ENCODE data around the gene PSMA6. TPM values are rescaled to one million over a fixed set of nuclear protein-coding genes. Genes with fewer than 3 reads are reported as not detected.
A peak's percentile ranks its signal among the peaks of the same experiment; 100 is the strongest.
"Not testable (repeated sequence)": the region's sequence is repeated elsewhere in the genome, so short reads cannot be mapped to it uniquely, and the experiment has no call there.

PSMA6 gene
- total and polyA plus RNA-seq, 5 experiments from 2014 or later: 104 to 378 (median 256) TPM

DNA sequence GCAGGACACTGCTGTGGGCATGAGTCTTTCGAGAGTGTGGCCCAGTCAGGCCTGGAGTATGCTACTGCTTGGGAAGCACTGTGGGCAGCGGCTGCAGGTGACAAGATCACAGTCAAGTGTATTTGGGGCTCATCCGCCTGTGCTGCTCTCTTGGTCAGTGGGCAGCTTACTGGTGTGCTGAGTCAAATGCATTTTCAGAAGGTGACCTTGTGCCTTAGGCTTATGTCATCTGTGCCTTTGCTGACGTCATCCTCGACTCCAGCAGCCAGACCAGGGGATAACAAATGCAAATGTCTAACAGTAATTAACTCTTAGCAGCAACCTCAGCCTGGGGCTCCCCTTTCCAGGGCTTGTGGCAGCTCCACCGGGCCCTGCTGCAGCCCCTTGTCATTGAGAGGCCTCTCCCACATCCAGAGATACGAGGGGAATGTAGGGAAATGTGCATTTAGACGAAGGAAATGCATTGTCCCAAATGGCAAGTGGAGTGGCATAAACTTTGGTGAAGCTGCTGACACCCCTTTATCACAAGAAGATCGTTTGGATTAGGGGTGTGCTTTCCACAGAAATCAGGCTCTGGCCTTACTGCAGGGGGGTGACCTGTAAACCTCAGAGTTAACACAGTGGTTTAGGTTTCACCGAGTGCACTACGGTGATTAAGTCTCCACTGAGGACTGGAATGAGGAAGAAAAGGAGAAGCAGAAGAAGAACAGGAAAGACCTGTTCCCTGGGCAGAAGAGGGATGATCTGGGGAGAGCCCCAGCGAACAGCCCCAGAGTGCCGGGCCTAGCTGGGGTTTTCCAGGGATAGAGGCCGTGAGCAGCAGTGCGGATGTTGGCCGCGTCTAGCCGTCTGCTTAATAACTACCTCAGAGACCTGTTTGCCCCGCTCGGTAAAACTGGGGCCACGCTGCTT, 39.7 kb downstream of the PSMA6 start:
- DNase-seq (no peak), ATAC-seq (no peak)
- POLR2A ChIA-PET: interaction anchor here (1.9 to 4.4 kb wide), 4 partner anchors 9 to 72 kb away, joined by 7 to 64 read pairs (median 14); partner anchors contain the start of genes NFKBIA and PSMA6
- H3K27ac Mint-ChIP-seq: peak overlapping the region; percentile 89 to 96 (median 93)
- peaks cover 16 to 38% (median 30%) of the 10 kb centered on the region in 4 donors for H3K4me1 Mint-ChIP-seq
- H3K36me3 Mint-ChIP-seq: no peaks in the 10 kb centered on the region
- no peaks in the 10 kb centered on the region for H3K27me3 Mint-ChIP-seq
- peak overlapping the region in 1 of 10 donors; percentile 37 for H3K4me3 Mint-ChIP-seq
- no peaks in the 10 kb centered on the region for H3K9me3 Mint-ChIP-seq

DNA sequence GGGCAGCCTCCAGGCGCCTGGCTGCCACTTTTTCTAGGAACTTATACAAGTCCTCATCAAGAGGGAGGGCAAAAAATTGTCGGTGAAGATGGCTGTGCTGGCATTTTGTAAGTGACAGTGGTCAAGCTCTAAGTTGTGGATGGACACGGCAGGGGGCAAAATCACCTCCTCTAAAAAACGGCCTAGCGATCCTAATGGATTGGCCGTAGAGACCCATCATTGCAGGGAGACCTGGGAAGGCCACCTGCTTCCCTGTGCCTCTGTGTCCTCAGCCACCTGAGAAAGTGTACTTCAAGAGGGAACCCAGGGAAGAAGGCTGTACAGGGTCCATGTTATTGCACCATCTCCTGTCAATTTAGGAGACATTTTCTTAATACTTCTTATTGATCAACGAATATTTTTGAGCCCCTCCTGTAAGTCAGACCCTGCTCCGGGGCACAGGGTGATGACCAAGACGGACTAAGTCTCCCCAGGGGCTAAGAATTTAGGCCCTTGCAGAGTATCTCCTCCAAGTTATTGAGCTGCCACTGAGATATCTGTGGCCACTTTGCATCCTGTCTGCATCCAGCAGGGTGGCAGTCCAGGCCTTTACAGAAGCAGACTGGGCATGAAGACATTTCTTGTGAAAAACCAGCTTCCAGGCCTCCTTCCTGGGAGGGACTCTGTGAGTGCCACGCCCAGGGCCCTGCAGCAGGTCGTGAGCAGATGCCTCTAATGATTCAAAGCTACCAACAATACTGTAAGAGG, 40.5 kb downstream of the PSMA6 start:
- Mint-ChIP-seq H3K27me3 (no peaks in the 10 kb centered on the region), H3K4me1 (peaks cover 18 to 41% (median 30%) of the 10 kb centered on the region in 4 donors), H3K27ac (peak overlapping the region; percentile 89 to 96 (median 93)), H3K36me3 (no peaks in the 10 kb centered on the region), H3K9me3 (no peaks in the 10 kb centered on the region), H3K4me3 (peak overlapping the region; percentile 18 to 79 (median 57))
- ATAC-seq (peak; percentile 86 to 87), DNase-seq (peak in 8 of 10 donors; percentile 23 to 71 (median 36))
- POLR2A ChIA-PET: interaction anchor here (0.5 to 4.4 kb wide), 11 partner anchors 9 to 353 kb away, joined by 3 to 64 read pairs (median 6); partner anchors contain the start of genes NFKBIA and PSMA6

DNA sequence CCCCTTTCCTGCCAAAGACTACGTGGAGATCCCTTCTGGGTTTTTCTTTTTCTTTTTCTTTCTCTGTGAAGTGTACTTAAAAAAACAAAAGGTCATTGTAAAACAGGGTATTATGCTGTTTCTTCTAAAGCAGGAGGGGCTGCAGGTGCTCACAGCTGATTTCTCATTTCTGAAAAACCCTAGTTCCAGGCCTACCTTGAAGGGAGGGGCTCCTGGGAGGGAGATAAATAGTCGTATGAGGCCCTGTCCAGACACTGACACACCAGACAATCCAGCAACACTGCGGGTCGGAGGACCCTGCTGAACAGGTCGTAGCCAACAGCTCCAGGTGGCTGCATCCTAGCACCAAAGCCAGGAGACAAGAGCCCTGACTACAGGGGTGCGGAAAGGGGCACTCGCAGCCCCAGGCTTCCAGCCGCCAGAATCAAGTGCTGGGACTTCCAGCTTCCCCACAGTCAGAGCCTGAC, 41.1 kb downstream of the PSMA6 start:
- DNase-seq (peak in 1 of 10 donors; percentile 14), ATAC-seq (peak; percentile 27 to 38)
- Mint-ChIP-seq H3K27me3 (no peaks in the 10 kb centered on the region), H3K9me3 (no peaks in the 10 kb centered on the region), H3K4me3 (peak overlapping the region; percentile 24 to 79 (median 57)), H3K27ac (peak overlapping the region; percentile 89 to 96 (median 93)), H3K4me1 (peaks cover 18 to 41% (median 30%) of the 10 kb centered on the region in 4 donors), H3K36me3 (no peaks in the 10 kb centered on the region)
- POLR2A ChIA-PET: interaction anchor here (1.0 to 4.4 kb wide), 10 partner anchors 8 to 70 kb away, joined by 3 to 64 read pairs (median 6); partner anchors contain the start of genes NFKBIA and PSMA6

DNA sequence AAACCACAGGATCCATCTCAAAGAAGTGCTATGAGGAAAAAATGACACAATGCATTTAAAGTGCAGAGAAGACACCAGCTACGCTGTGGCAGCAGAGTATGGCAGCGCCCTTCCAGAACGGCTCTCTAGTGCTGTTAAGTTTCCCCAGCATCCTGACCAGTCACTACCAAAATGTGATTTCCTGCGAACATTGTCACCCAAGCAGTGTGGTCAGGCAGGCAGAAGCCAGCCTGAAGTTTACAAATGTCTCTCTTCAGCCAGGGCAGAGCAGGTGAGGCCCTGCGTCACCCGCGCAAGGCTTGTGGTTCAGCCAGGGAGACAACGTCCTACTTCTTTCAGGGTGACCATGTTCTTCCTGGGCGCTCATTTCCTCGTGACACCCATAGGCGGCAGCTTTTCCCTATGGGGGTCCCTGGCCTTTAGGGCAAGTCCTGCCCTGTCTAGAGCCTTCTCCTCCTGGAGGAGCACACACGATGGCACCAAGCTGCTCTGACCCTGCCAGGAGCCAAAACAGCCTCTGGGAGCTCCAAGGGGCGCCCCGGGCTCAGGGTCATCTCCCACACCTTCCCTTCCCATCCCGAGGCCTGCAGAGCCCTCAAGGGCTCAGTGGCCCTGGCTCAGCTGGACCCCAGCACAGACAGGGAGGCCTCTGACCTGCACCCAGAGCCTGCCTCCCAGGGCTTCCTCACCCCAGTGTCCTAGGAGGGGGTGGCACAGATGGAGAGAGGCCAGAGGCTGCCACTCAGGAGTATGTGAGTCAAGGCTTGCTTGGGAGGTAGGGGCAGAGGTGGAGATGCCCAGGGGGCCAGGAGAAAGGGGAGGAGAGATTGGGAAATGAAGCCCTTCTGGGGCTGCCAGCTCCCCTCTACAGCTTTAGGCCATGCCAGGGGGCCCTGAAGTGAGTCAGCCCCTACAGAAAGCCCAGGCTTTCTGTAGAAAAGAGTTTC, 41.9 kb downstream of the PSMA6 start:
- no peaks in the 10 kb centered on the region for H3K9me3 Mint-ChIP-seq
- H3K27me3 Mint-ChIP-seq: no peaks in the 10 kb centered on the region
- H3K36me3 Mint-ChIP-seq: no peaks in the 10 kb centered on the region
- peaks cover 18 to 41% (median 30%) of the 10 kb centered on the region in 4 donors for H3K4me1 Mint-ChIP-seq
- ATAC-seq (peak; percentile 39 to 59), DNase-seq (peak in 2 of 10 donors; percentile 9 to 37)
- peak overlapping the region in 9 of 10 donors; percentile 22 to 77 (median 52) for H3K4me3 Mint-ChIP-seq
- peak overlapping the region; percentile 89 to 96 (median 92) for H3K27ac Mint-ChIP-seq
- POLR2A ChIA-PET: interaction anchor here (1.0 to 4.4 kb wide), 9 partner anchors 7 to 70 kb away, joined by 3 to 64 read pairs (median 6); partner anchors contain the start of genes NFKBIA and PSMA6

DNA sequence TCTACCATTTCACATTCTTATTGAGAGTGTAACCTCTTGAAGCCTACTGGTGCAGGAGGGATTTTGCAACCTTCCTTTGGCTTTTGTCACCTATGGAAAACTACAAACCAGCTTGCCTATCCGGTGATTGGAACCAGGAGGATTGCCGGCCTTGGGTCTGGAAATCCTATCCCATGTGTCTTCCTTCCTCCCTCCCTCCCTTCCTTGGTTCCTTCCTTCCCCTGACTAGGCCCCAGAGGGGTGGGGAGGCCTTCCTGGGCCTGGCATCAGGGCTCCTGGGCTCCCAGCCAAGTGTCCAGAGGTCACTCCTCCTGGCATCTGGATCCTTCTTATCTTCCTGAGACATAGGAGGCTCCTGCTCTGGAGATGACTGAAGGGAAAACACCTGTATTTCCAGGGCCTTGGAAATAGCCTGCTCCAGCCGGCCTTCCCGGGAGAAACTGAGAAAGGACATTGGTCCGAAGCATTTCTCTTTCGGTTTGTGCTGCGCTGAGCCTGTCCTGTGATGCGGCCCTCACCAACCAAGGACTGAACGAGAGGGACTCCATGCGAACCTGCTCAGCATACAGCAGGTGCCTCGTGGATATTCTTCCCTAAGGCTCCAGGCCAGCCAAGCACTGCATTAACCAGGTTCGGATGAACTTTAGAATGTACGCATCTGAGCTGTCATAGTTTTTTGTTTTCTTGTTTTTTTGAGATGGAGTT, 43.4 kb downstream of the PSMA6 start:
- Mint-ChIP-seq H3K4me3 (no peak overlapping the region), H3K27me3 (no peaks in the 10 kb centered on the region), H3K4me1 (peaks cover 20 to 54% (median 44%) of the 10 kb centered on the region in 4 donors), H3K27ac (peak overlapping the region in 6 of 10 donors; percentile 69 to 92 (median 80)), H3K36me3 (no peaks in the 10 kb centered on the region), H3K9me3 (no peaks in the 10 kb centered on the region)
- POLR2A ChIA-PET: interaction anchor here (0.6 to 4.4 kb wide), 3 partner anchors 66 to 69 kb away, joined by 6 to 64 read pairs (median 6); partner anchors contain the start of gene NFKBIA
- DNase-seq: no peak
- no peak for ATAC-seq

DNA sequence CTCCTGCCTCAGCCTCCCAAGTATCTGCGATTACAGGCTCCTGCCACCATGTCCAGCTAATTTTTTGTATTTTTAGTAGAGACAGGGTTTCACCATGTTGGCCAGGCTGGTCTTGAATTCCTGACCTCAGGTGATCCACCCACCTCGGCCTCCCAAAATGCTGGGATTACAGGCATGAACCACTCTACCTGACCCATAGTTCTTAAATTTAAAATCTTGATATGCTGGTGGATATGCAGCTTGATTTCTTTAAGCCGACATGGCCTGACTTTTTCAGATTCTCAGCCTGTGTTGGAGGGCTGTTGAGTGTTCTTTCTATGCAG, 44.0 kb downstream of the PSMA6 start:
- not testable (repeated sequence) for ATAC-seq, H3K36me3 Mint-ChIP-seq, H3K9me3 Mint-ChIP-seq, H3K4me3 Mint-ChIP-seq, H3K27me3 Mint-ChIP-seq, DNase-seq
- Mint-ChIP-seq H3K4me1 (peaks cover 20 to 60% (median 48%) of the 10 kb centered on the region in 4 donors), H3K27ac (peak overlapping the region in 6 of 10 donors; percentile 9 to 84 (median 70))
- POLR2A ChIA-PET: interaction anchor here (0.6 kb wide), 2 partner anchors 66 to 68 kb away, joined by 6 read pairs; partner anchors contain the start of gene NFKBIA

DNA sequence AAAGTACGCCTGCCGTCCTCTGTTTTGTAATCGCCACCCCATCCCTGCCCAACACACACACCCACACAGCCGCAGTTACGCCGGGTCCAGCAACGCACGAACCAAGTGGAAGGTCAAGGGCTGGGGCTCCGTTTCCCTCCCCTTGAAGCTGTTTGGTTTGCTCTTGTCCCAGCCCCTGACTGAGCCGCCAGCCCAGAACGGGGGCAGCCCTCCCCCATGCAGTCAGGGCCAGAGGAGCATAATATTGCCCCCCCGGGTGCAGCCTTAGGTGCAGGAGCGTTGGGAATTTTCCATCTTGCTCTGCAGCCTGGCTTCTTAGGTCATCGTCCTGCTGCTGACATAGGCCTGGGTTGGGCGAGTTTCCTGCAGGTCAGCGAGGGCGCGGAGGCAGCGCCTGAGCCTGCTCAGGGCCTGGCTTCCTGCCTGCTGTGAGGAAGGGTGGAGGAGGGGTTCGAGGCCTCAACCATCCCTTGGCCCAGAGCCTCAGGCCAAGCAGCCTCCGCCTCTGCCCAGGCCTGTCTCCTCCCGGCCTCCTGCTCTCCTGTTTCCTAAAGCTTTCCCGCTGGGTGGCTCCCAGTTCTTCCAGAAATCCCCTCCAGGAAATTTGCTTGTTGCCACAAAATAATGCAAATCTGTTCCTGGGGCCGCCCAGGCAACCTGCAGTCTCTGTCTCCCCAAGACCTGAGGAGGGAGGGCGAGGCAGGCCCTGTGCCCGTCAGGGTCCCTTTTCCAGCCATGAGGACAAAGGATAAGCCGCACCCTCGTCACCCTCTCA, 44.5 kb downstream of the PSMA6 start:
- peaks cover 22 to 63% (median 52%) of the 10 kb centered on the region in 4 donors for H3K4me1 Mint-ChIP-seq
- POLR2A ChIA-PET: interaction anchor here (0.6 to 1.5 kb wide), 3 partner anchors 67 to 69 kb away, joined by 4 to 6 read pairs (median 4); partner anchors contain the start of gene NFKBIA
- H3K27me3 Mint-ChIP-seq: no peaks in the 10 kb centered on the region
- no peaks in the 10 kb centered on the region for H3K9me3 Mint-ChIP-seq
- H3K36me3 Mint-ChIP-seq: no peaks in the 10 kb centered on the region
- peak overlapping the region in 1 of 10 donors; percentile 55 for H3K4me3 Mint-ChIP-seq
- H3K27ac Mint-ChIP-seq: peak overlapping the region in 8 of 10 donors; percentile 9 to 84 (median 69)
- DNase-seq (no peak), ATAC-seq (no peak)

DNA sequence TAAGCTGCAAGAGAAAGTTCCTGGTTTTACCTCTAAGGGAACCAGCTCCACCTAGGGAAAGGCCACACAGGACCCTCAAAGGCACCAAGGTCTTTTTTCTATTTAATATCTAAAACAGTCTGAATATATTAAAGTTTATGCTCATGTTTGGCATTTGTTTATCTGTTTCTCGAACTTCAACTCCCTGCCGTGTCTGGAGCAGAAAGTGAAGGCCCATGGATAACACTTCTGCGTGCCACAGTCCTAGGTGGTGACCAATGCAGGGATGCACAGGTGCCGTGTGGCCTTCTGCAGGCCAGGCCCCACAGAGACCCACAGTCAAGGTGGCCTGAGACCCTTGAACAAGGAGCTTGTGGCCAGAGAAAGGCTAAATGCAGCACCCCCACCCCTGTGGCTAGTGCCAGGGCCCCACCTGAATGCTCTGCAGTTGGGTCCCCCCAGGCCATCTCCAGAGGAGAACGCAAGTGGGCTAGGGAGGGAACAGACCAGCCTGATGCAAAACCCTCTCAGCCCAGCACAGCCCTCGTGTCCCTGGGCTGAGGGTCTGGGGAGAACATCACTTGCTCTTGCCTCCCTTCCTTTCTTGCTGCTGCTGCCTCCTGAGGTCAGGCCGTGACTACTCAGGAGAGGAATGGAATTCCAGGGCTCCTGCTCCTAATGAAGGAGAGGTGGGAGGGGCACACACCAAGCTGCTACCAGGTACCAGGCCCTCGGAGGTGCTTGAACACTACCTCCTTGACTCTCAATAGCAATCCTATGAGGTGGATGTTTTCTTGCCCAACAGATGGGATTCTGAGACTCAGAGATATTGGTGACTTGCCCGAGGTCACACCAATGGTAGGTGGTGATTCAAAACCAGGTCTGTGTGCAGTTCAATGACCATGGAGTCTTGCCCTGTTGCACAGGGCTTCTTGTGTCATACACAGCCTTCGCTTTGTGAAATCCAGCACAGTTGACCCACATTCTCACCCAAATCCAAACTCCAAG, 45.4 kb downstream of the PSMA6 start:
- H3K4me1 Mint-ChIP-seq: peaks cover 22 to 60% (median 49%) of the 10 kb centered on the region in 4 donors
- no peaks in the 10 kb centered on the region for H3K36me3 Mint-ChIP-seq
- POLR2A ChIA-PET: interaction anchor here (1.1 to 2.3 kb wide), 3 partner anchors 32 to 68 kb away, joined by 4 to 8 read pairs (median 4); no protein-coding TSS in a partner anchor
- no peak overlapping the region for H3K4me3 Mint-ChIP-seq
- no peaks in the 10 kb centered on the region for H3K9me3 Mint-ChIP-seq
- H3K27me3 Mint-ChIP-seq: no peaks in the 10 kb centered on the region
- no peak for DNase-seq
- ATAC-seq: no peak
- H3K27ac Mint-ChIP-seq: peak overlapping the region in 7 of 10 donors; percentile 13 to 76 (median 52)

DNA sequence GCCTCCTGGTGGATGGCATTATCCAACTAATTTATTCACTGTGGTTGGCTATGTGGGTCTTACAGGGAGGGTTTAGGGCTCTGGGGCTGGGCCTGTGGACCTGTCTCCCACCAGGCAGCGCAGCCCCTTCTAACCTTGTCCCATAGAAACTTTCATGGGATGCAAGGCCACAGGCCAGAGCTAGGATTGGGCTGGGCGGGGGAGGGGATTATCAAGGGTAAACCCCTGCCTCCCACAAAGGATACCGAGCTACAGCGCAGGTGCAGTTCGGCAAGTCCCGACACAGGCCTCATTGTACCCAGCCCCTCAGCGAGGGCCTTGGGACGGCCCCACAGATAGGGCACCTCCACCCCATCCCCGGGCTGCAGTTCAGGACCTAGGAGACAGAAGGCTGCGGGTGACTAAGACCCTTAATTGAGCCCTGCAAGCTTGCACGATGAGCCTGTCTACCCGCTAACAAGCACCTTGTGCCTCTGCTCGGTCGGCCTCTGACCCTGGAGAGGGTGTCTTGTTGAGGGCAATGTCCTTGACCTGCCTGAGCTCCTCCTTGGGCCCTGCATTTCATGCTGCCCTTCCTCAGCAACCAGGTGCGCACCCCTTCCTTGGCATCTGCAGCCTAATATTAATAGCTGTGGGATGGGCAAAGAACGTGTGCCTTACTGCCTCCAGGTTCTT, 46.7 kb downstream of the PSMA6 start:
- ATAC-seq (no peak), DNase-seq (no peak)
- no peaks in the 10 kb centered on the region for H3K36me3 Mint-ChIP-seq
- H3K27ac Mint-ChIP-seq: peak overlapping the region in 3 of 10 donors; percentile 15 to 90 (median 70)
- H3K9me3 Mint-ChIP-seq: no peaks in the 10 kb centered on the region
- H3K27me3 Mint-ChIP-seq: no peaks in the 10 kb centered on the region
- POLR2A ChIA-PET: interaction anchor here (0.6 to 2.6 kb wide), 9 partner anchors 13 to 711 kb away, joined by 3 to 57 read pairs (median 3); partner anchors contain the start of genes NFKBIA and PSMA6
- H3K4me1 Mint-ChIP-seq: peaks cover 16 to 51% (median 39%) of the 10 kb centered on the region in 4 donors
- H3K4me3 Mint-ChIP-seq: no peak overlapping the region
